Transverse colon (tissue), 4 donors: ENCODE results near the gene GAREM1. TPM values are rescaled to one million over a fixed set of nuclear protein-coding genes. Genes with fewer than 3 reads are reported as not detected.
"Not testable (repeated sequence)": the region's sequence is repeated elsewhere in the genome, so short reads cannot be mapped to it uniquely, and the experiment has no call there.

Experiments used
- DNase-seq: peaks from one replicate; pipeline ENCODE4 v3.0.0-alpha.2; 2019
- H3K27ac ChIP-seq, 4 donors: fragments of 200-600 bp; sonication (generic); 2 replicates each; pipeline ENCODE4 v1.5.1; 2016 to 2018; ENCODE audit warnings: inconsistent platforms in 4 of 4
- H3K27me3 ChIP-seq: fragments of 200-600 bp; sonication (generic); 2 replicates; pipeline ENCODE4 v1.5.1; 2017; ENCODE audit warnings: inconsistent platforms
- H3K36me3 ChIP-seq, 4 donors: fragments of 200-600 bp; sonication (generic); 2 replicates each; pipeline ENCODE4 v1.5.1; 2017 to 2019; ENCODE audit warnings: inconsistent platforms in 4 of 4
- H3K4me1 ChIP-seq, 4 donors: fragments of 200-600 bp; sonication (generic); 2 replicates each; pipeline ENCODE4 v1.5.1; 2017 to 2020; ENCODE audit warnings: inconsistent platforms in 4 of 4
- H3K4me3 ChIP-seq, 4 donors: fragments of 200-600 bp; sonication (generic); 1 replicate in 1 of 4; 2 replicates in 3 of 4; pipeline versions ENCODE4 v1.5.1 to v1.6.1; 2017 to 2019; ENCODE audit warnings: inconsistent platforms in 4 of 4
- H3K9me3 ChIP-seq, 2 donors: fragments of 200-600 bp; sonication (generic); 2 replicates each; pipeline ENCODE4 v1.5.1; 2017 to 2019; ENCODE audit warnings: inconsistent platforms in 2 of 2
- EP300 ChIP-seq: sonication (generic); formaldehyde crosslinking; IDR thresholded peaks from one replicate; pipeline ENCODE4 v1.6.1; 2017; ENCODE audit warnings: antibody characterized with exemption, low read depth
- POLR2A ChIP-seq: fragments of 450-650 bp; IDR thresholded peaks from one replicate; pipeline ENCODE4 v1.6.1; 2016; ENCODE audit warnings: antibody characterized with exemption, mild to moderate bottlenecking, moderate library complexity
- POLR2AphosphoS5 ChIP-seq, 3 donors: sonication (generic); formaldehyde crosslinking; IDR thresholded peaks; one replicate each; pipeline ENCODE4 v1.6.1; 2016; ENCODE audit warnings: antibody characterized with exemption in 3 of 3
- WGBS, 2 donors: methylation state at CpG; one replicate each; pipeline ENCODE4 v1.1.5; 2018; ENCODE audit warnings: low coverage in 1 of 2; 5-methylcytosine and 5-hydroxymethylcytosine counted together
- in situ Hi-C, 4 donors: fragments of 200-750 bp; cut with MboI; loops; one replicate each; pipeline versions ENCODE4 v1.15.0 to v1.15.1; 2017; ENCODE audit warnings: low sequenced_read_pairs in 3 of 4, low pct_ligation_motif_present in 1 of 4, low pct_unique_long_range_greater_than_20kb in 1 of 4
- intact Hi-C: fragments of 100-400 bp; cut with DNase I; formaldehyde crosslinking; loops from one replicate; pipeline ENCODE4 v1.15.1; 2023; ENCODE audit warnings: low total_unique reads
- total RNA-seq, 4 donors: library from RNA; depleted of rRNA; stranded (reverse); fragments of >200 nt; gene quantifications; one replicate each; pipeline ENCODE4 v1.1.0, GENCODE V29; 2016
- TF ChIP-seq, protein P1 (sequence below), 5 experiments: fragments of 200-600 bp in 3 of 5; fragments of 450-650 bp in 2 of 5; sonication (generic) in 3 of 5; IDR thresholded peaks; 1 replicate in 2 of 5; 2 replicates in 3 of 5; pipeline ENCODE4 v1.5.1; 2016 to 2017; ENCODE audit warnings: antibody characterized with exemption in 5 of 5, inconsistent platforms in 3 of 5, mild to moderate bottlenecking in 2 of 5, moderate library complexity in 1 of 5

GAREM1 gene
- total RNA-seq, 4 donors from 2014 or later, result 7.9 to 47.6 (median 25.9) TPM

DNA sequence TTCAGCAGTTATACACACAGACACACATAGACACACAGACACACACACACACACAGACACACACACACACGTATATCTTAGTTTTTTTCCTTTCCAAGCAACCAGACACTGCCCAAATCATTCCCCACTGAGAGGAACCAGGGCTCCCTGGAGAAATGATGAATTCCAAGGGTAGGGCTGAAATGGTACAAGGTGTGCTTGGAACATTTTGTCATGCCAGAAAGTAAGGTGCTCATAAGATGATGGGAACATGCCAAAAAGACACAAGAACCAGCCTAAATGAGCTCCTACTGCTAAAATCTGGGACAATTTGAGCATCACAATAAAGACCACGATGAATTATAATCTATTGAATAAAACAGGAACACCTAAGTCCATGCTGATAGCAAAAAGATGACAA lies 177.6 kb downstream of the GAREM1 start:
- Histone ChIP-seq H3K4me1 (peaks cover 0 to 11% (median 2%) of the 10 kb centered on the region in 4 donors), H3K27ac (no peak overlapping the region)
- in situ Hi-C loops, result loop anchor here in 1 of 4 donors (25.0 kb wide), 1 partner anchor 169 kb away; the partner anchor contains the start of gene GAREM1

DNA sequence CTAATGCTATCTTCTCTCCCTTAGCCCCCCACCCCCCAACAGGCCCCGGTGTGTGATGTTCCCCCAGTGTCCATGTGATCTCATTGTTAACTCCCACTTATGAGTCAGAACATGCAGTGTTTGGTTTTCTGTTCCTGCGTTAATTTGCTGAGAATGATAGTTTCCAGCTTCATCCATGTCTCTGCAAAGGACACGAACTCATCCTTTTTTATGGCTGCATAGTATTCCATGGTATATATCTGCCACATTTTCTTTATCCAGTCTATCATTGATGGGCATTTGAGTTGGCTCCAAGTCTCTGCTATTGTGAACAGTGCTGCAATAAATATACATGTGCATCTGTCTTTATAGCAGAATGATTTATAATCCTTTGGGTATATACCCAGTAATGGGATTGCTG lies 179.1 kb downstream of the GAREM1 start:
- WGBS, 2 donors, result 79 to 91% methylated on average over 2 to 3 of the region's 3 CpGs
- H3K4me1 ChIP-seq, DNase-seq, H3K36me3 ChIP-seq, H3K27me3 ChIP-seq, H3K9me3 ChIP-seq, H3K4me3 ChIP-seq, H3K27ac ChIP-seq, intact Hi-C loops: not testable (repeated sequence)
- in situ Hi-C loops, result loop anchor here in 1 of 4 donors (25.0 kb wide), 1 partner anchor 171 kb away; the partner anchor contains the start of gene GAREM1

More for the DNA sequence above, 177.6 kb downstream of the GAREM1 start:
- no peaks in the 10 kb centered on the region for H3K27me3 ChIP-seq
- no peak for DNase-seq
- no peak overlapping the region for H3K4me3 ChIP-seq
- no peaks in the 10 kb centered on the region for H3K36me3 ChIP-seq
- WGBS, 2 donors, result 74 to 81% methylated on average over 2 of the region's 2 CpGs
- H3K9me3 ChIP-seq, result no peaks in the 10 kb centered on the region
- intact Hi-C loops, result no loop called here
- TF ChIP-seq, protein P1, sequence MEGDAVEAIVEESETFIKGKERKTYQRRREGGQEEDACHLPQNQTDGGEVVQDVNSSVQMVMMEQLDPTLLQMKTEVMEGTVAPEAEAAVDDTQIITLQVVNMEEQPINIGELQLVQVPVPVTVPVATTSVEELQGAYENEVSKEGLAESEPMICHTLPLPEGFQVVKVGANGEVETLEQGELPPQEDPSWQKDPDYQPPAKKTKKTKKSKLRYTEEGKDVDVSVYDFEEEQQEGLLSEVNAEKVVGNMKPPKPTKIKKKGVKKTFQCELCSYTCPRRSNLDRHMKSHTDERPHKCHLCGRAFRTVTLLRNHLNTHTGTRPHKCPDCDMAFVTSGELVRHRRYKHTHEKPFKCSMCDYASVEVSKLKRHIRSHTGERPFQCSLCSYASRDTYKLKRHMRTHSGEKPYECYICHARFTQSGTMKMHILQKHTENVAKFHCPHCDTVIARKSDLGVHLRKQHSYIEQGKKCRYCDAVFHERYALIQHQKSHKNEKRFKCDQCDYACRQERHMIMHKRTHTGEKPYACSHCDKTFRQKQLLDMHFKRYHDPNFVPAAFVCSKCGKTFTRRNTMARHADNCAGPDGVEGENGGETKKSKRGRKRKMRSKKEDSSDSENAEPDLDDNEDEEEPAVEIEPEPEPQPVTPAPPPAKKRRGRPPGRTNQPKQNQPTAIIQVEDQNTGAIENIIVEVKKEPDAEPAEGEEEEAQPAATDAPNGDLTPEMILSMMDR (IDR thresholded peaks at IDR 0.05), result no peak
- no peak for TF ChIP-seq POLR2A
- TF ChIP-seq POLR2AphosphoS5 (IDR thresholded peaks at IDR 0.05), result no peak
- TF ChIP-seq EP300, result no peak

DNA sequence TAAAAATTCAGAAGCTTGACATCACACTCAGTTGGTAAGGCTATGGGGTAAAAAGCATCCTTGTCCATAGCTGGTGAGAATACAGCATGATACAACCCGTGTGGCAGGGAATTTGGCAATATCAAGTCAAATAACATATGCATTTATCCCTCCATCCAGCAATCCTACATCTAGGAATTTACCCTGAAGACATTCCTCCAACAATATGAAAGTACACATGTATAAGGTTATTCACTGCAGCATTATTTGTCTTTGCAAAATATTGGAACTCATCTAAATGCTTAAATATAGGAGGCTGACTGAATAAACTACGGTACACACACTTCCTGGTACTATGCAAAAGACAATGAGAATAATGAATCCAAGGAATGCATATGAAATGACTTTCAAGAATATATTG lies 179.9 kb downstream of the GAREM1 start:
- no peaks in the 10 kb centered on the region for H3K9me3 ChIP-seq
- in situ Hi-C loops, result loop anchor here in 1 of 4 donors (25.0 kb wide), 1 partner anchor 171 kb away; the partner anchor contains the start of gene GAREM1
- peaks cover 0 to 6% (median 0%) of the 10 kb centered on the region in 4 donors for H3K36me3 ChIP-seq
- H3K27me3 ChIP-seq, result no peaks in the 10 kb centered on the region
- H3K27ac ChIP-seq, result no peak overlapping the region
- no peak overlapping the region for H3K4me3 ChIP-seq
- 67 to 69% methylated on average over 2 of the region's 2 CpGs for WGBS, 2 donors
- TF ChIP-seq, protein P1 (IDR thresholded peaks at IDR 0.05), result no peak
- TF ChIP-seq EP300, result no peak
- no peak for TF ChIP-seq POLR2AphosphoS5 (IDR thresholded peaks at IDR 0.05)
- TF ChIP-seq POLR2A, result no peak
- peaks cover 0 to 4% (median under 1%) of the 10 kb centered on the region in 4 donors for H3K4me1 ChIP-seq
- DNase-seq, result no peak
- intact Hi-C loops, result no loop called here

DNA sequence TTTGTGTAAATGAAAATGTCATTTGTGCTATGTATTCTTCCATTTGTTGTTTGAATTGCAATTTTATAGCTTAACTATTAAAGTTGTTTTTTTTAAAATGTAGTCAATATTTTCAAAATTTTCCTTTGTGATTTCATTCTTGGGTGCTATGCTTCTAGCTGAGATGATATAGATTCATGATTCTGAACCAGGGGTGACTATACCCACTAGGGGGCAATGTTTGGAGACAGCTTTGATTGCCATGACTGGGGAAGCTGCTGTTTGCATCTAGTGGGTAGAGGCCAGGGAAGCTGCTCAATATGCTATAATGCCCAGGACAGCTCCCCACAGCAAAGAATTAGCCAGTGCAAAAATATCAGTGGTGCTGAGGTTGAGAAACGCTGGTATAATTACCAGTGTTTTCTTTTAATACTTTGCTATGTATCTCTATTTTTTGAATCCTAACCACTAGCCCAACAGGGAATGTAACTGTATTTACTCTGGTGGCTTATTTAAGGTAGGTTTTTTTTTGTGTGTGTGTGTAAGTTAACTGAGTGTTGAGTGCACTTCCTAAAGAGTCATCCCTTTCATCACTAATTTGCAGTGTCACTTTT lies 181.1 kb downstream of the GAREM1 start:
- 0 to 11% methylated on average over 1 of the region's 1 CpG for WGBS, 2 donors
- DNase-seq, result peak; percentile 56
- peaks cover 0 to 6% (median 0%) of the 10 kb centered on the region in 4 donors for H3K36me3 ChIP-seq
- H3K27me3 ChIP-seq, result no peaks in the 10 kb centered on the region
- H3K9me3 ChIP-seq, result no peaks in the 10 kb centered on the region
- in situ Hi-C loops, result loop anchor here in 2 of 4 donors (10.0 to 25.0 kb wide), 2 partner anchors 173 to 185 kb away; partner anchors contain the start of gene GAREM1 (in 2 of the 2)
- no peaks in the 10 kb centered on the region for H3K4me1 ChIP-seq
- no peak overlapping the region for H3K27ac ChIP-seq
- TF ChIP-seq POLR2A, result no peak
- TF ChIP-seq, protein P1 (IDR thresholded peaks at IDR 0.05), result peak; percentile 53 to 67 (median 65)
- intact Hi-C loops, result loop anchor here (5.0 kb wide), 1 partner anchor 183 kb away; the partner anchor contains the start of gene GAREM1
- H3K4me3 ChIP-seq, result no peak overlapping the region
